OCI-LY3 (cell line): ENCODE measurements around the gene PRMT1.
"Not testable (repeated sequence)": the region's sequence is repeated elsewhere in the genome, so short reads cannot be mapped to it uniquely, and the experiment has no call there.

Experiments used
- H2AFZ ChIP-seq: fragments of 200-600, 300-600 bp; shearing (Covaris generic); 2 replicates; pipeline ENCODE4 v1.6.0; 2014; ENCODE audit warnings: antibody characterized with exemption, low read depth, low read length
- H3K27ac ChIP-seq: fragments of 200-600, 300-600 bp; sonication (generic); 2 replicates; pipeline ENCODE4 v1.5.1; 2014; ENCODE audit warnings: mild to moderate bottlenecking, low read length, moderate library complexity, mixed read lengths
- H3K27me3 ChIP-seq: fragments of 200-600, 300-600 bp; sonication (generic); 2 replicates; pipeline ENCODE4 v1.6.1; 2014; ENCODE audit warnings: low read depth, low read length, mixed read lengths
- H3K36me3 ChIP-seq: fragments of 200-600, 300-600 bp; sonication (generic); replicated peaks from 2 replicates; pipeline ENCODE3; 2014; ENCODE audit warnings: low read depth, low read length, mixed read lengths
- H3K4me1 ChIP-seq: fragments of 300-600, 200-600 bp; sonication (generic); 2 replicates; pipeline ENCODE4 v1.6.1; 2014; ENCODE audit warnings: low read length, mixed read lengths
- H3K4me2 ChIP-seq: fragments of 200-600, 300-600 bp; sonication (generic); 2 replicates; pipeline ENCODE4 v1.6.1; 2014; ENCODE audit warnings: low read length, mixed read lengths
- H3K4me3 ChIP-seq: fragments of 300-600, 200-600 bp; sonication (generic); 2 replicates; pipeline ENCODE4 v1.5.1; 2014; ENCODE audit warnings: antibody characterized with exemption, mild to moderate bottlenecking, low read length, moderate library complexity
- H3K79me2 ChIP-seq: fragments of 300-600, 200-600 bp; shearing (Covaris generic); 2 replicates; pipeline ENCODE4 v1.6.1; 2014; ENCODE audit warnings: mild to moderate bottlenecking, low read length, mixed read lengths
- H3K9ac ChIP-seq: fragments of 300-600, 200-600 bp; shearing (Covaris generic); 2 replicates; pipeline ENCODE4 v1.6.0; 2014; ENCODE audit warnings: mild to moderate bottlenecking, low read length, moderate library complexity
- H3K9me3 ChIP-seq: fragments of 200-600, 300-600 bp; shearing (Covaris generic); 2 replicates; pipeline ENCODE4 v1.6.1; 2014; ENCODE audit warnings: low read length, mixed read lengths; ENCODE audit not compliant: insufficient read depth
- H4K20me1 ChIP-seq: fragments of 200-600, 300-600 bp; sonication (generic); 2 replicates; pipeline ENCODE4 v1.6.1; 2016; ENCODE audit warnings: low read length, mixed read lengths; ENCODE audit not compliant: insufficient read depth
- EZH2phosphoT487 ChIP-seq: fragments of 200-600 bp; shearing (Covaris generic); IDR thresholded peaks from 2 replicates; pipeline ENCODE4 v1.6.1; 2018; ENCODE audit warnings: antibody characterized with exemption, mixed run types, low read depth
- TF ChIP-seq, protein P1 (sequence below): fragments of 200-600, 300-600 bp; sonication (generic); IDR thresholded peaks from 2 replicates; pipeline ENCODE4 v1.5.1; 2014; ENCODE audit warnings: antibody characterized with exemption, low read length, low read depth

The PRMT1 gene

DNA sequence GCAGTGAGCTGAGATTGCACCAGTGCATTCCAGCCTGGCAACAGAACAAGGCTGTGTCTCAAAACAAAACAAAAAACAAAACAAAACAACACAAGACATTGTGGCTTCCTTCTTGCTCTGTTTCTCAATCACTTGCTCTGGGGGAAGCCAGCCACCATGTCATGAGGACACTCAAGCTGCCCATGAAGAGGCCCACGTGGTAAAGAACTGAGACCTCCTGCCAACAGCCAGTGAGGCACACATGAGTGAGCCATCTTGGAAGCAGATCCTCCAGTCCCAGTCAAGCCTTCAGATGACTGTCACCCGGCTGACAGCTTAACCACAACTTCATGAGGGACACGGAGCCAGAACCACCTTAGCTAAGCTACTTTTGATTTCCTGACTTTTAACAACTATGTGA lies 39.1 kb downstream of the PRMT1 start:
- H3K27ac ChIP-seq, result no peak overlapping the region
- H4K20me1 ChIP-seq, result no peaks in the 10 kb centered on the region
- H3K27me3 ChIP-seq, result no peaks in the 10 kb centered on the region
- no peak overlapping the region for H2AFZ ChIP-seq
- H3K9me3 ChIP-seq, result no peaks in the 10 kb centered on the region
- H3K9ac ChIP-seq, result no peak overlapping the region
- H3K4me2 ChIP-seq, result no peak overlapping the region
- no peaks in the 10 kb centered on the region for H3K79me2 ChIP-seq
- no peak overlapping the region for H3K4me3 ChIP-seq
- TF ChIP-seq, protein P1, sequence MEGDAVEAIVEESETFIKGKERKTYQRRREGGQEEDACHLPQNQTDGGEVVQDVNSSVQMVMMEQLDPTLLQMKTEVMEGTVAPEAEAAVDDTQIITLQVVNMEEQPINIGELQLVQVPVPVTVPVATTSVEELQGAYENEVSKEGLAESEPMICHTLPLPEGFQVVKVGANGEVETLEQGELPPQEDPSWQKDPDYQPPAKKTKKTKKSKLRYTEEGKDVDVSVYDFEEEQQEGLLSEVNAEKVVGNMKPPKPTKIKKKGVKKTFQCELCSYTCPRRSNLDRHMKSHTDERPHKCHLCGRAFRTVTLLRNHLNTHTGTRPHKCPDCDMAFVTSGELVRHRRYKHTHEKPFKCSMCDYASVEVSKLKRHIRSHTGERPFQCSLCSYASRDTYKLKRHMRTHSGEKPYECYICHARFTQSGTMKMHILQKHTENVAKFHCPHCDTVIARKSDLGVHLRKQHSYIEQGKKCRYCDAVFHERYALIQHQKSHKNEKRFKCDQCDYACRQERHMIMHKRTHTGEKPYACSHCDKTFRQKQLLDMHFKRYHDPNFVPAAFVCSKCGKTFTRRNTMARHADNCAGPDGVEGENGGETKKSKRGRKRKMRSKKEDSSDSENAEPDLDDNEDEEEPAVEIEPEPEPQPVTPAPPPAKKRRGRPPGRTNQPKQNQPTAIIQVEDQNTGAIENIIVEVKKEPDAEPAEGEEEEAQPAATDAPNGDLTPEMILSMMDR, result no peak
- no peak for TF ChIP-seq EZH2phosphoT487
- peaks cover 4% of the 10 kb centered on the region; the same call in 1 of the 2 replicates for H3K4me1 ChIP-seq
- H3K36me3 ChIP-seq, result no peaks in the 10 kb centered on the region

DNA sequence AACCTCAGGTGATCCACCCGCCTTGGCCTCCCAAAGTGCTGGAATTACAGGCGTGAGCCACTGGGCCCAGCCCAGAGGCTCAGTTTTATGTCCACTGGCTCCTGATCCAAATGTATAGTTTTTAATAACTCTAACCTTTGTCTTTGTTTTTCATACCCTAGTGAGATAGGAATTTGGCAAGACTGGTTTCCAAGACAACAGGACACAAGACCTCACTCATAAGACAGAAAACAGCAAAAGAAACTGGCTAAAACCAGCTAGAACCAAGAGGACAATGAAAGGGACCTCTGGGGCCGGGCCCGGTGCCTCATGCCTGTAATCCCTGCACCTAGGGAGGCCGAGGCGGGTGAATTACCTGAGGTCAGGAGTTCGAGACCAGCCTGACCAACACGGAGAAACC lies 41.4 kb downstream of the PRMT1 start:
- TF ChIP-seq, protein P1, result no peak
- no peak for TF ChIP-seq EZH2phosphoT487
- H3K4me1 ChIP-seq, result peaks cover 4% of the 10 kb centered on the region; the same call in 1 of the 2 replicates
- no peak overlapping the region for H3K9ac ChIP-seq
- no peak overlapping the region for H2AFZ ChIP-seq
- no peaks in the 10 kb centered on the region for H3K79me2 ChIP-seq
- H3K9me3 ChIP-seq, result no peaks in the 10 kb centered on the region
- H3K27ac ChIP-seq, result no peak overlapping the region
- no peaks in the 10 kb centered on the region for H4K20me1 ChIP-seq
- H3K36me3 ChIP-seq, result no peaks in the 10 kb centered on the region
- no peak overlapping the region for H3K4me2 ChIP-seq
- H3K4me3 ChIP-seq, result no peak overlapping the region
- H3K27me3 ChIP-seq, result no peaks in the 10 kb centered on the region

DNA sequence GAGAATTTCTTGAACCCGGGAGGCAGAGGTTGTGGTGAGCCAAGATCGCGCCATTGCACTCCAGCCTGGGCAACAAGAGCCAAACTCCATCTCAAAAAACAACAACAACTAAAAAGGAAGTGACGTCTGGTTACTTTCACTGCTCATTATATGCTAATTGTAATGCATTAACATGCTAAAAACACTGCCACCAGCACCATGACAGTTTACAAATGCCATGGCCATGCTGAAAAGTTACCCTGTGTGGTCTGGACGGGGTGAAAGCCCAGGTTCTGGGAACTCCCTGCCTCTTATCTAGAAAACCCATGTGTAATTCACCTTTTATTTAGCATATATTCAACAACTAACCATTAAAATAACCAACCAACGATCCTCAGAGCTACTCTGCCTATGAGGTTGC lies 41.9 kb downstream of the PRMT1 start:
- Histone ChIP-seq H3K9ac (no peak overlapping the region), H3K27me3 (no peaks in the 10 kb centered on the region), H3K79me2 (no peaks in the 10 kb centered on the region), H2AFZ (no peak overlapping the region), H3K4me3 (no peak overlapping the region), H3K9me3 (no peaks in the 10 kb centered on the region), H3K4me2 (no peak overlapping the region), H4K20me1 (no peaks in the 10 kb centered on the region), H3K27ac (no peak overlapping the region), H3K36me3 (no peaks in the 10 kb centered on the region), H3K4me1 (peaks cover 4% of the 10 kb centered on the region; the same call in 1 of the 2 replicates)
- TF ChIP-seq EZH2phosphoT487, result no peak
- TF ChIP-seq, protein P1, result no peak

DNA sequence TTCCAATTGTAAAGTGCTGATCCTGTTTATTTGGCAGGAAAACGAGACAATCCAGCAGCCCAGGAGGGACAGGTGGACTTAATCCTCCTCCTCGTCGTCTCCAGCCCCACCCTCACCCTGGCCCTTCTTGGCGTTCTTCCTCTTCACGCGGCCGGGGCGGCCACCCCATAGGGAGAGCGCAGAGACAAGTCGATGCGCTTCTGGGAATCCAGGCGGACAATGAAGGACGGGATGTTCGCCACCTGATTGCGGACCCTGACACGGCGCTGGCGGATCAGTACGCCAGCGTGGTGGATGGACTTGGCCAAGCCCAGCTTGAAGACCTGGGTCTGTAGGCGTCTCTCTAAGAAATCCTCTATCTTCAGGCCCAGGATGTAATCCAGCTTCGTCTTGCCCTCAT lies 42.3 kb downstream of the PRMT1 start:
- not testable (repeated sequence) for H3K9ac ChIP-seq, H3K27me3 ChIP-seq, H3K9me3 ChIP-seq, H3K27ac ChIP-seq, H4K20me1 ChIP-seq, H2AFZ ChIP-seq, H3K4me3 ChIP-seq, H3K4me2 ChIP-seq, H3K4me1 ChIP-seq, H3K36me3 ChIP-seq, H3K79me2 ChIP-seq
